ENCODE data around the gene FRAS1. TPM values are rescaled to one million over a fixed set of nuclear protein-coding genes. Genes with fewer than 3 reads are reported as not detected.

FRAS1 gene
- polyA plus RNA-seq, 2 of the 4 experiments (the other 2 are of a cell fraction), result 2.3 to 5.8 TPM

GRCh38 chr4:78308517-78308916 is 251.4 kb downstream of the FRAS1 start:
- DNase-seq (ENCODE audit: low read depth in 1 of 2, low spot score in 1 of 2), result no peak
- 59% methylated on average over 4 of the region's 4 CpGs for WGBS (ENCODE audit: missing lambda C conversion rate)

GRCh38 chr4:78309352-78309751 is 252.2 kb downstream of the FRAS1 start:
- Histone ChIP-seq H3K4me1 (no peaks in the 10 kb centered on the region), H3K27ac (no peak overlapping the region), H3K4me2 (no peak overlapping the region), H3K9me3 (no peaks in the 10 kb centered on the region), H3K4me3 (no peak overlapping the region)
- 92% methylated on average over 2 of the region's 2 CpGs for WGBS (ENCODE audit: missing lambda C conversion rate)
- ATAC-seq (no peak), FAIRE-seq (no peak), DNase-seq (ENCODE audit: low read depth in 1 of 2, low spot score in 1 of 2) (no peak)
- TF ChIP-seq HMGXB4 (CRISPR knock-in tag; IDR thresholded peaks at IDR 0.05; ENCODE audit: borderline replicate concordance) (no peak), REST (IDR thresholded peaks at IDR 0.05) (no peak), HES2 (IDR thresholded peaks at IDR 0.05) (no peak), MAFK (IDR thresholded peaks at IDR 0.05; ENCODE audit: partially characterized antibody) (no peak), ZC3H11A (IDR thresholded peaks at IDR 0.05) (no peak), BHLHE40 (IDR thresholded peaks at IDR 0.05; ENCODE audit: low read depth, low read length) (no peak), E2F6 (IDR thresholded peaks at IDR 0.05; ENCODE audit: borderline replicate concordance, low read depth) (no peak), FOXS1 (CRISPR knock-in tag; IDR thresholded peaks at IDR 0.05) (no peak), KDM1A (IDR thresholded peaks at IDR 0.05; ENCODE audit: low read depth) (no peak), SREBF2 (IDR thresholded peaks at IDR 0.05) (no peak), PHF8 (IDR thresholded peaks at IDR 0.05; ENCODE audit: borderline replicate concordance, low read depth) (no peak), NFE2L2 (conservative IDR thresholded peaks at IDR 0.05; ENCODE audit: low read length) (no peak), EHMT2 (IDR thresholded peaks at IDR 0.05; ENCODE audit: low read depth) (no peak), KDM5A (IDR thresholded peaks at IDR 0.05) (no peak), ZSCAN20 (CRISPR knock-in tag; IDR thresholded peaks at IDR 0.05) (no peak)
- ChIA-PET POLR2A (no interaction called here), CTCF (interaction anchor here (1.4 kb wide), 1 partner anchor 209 kb away, joined by 4 read pairs; no protein-coding TSS in a partner anchor)

More at GRCh38 chr4:78308517-78308916, 251.4 kb downstream of the FRAS1 start:
- H3K4me3 ChIP-seq, result no peak overlapping the region
- FAIRE-seq (no peak), ATAC-seq (no peak)
- TF ChIP-seq MAFK (IDR thresholded peaks at IDR 0.05; ENCODE audit: partially characterized antibody), result no peak
- no peak for TF ChIP-seq GATA3 (IDR thresholded peaks at IDR 0.05; ENCODE audit: borderline replicate concordance)
- no peak for TF ChIP-seq ATOH8 (CRISPR knock-in tag; IDR thresholded peaks at IDR 0.05; ENCODE audit: low read depth)
- no peak for TF ChIP-seq HEYL (CRISPR knock-in tag; IDR thresholded peaks at IDR 0.05)
- no peak for TF ChIP-seq MYC (IDR thresholded peaks at IDR 0.05; ENCODE audit: borderline replicate concordance, low read length)
- TF ChIP-seq NR3C1 (IDR thresholded peaks at IDR 0.05), result no peak
- TF ChIP-seq USF2 (IDR thresholded peaks at IDR 0.05), result no peak
- no peak for TF ChIP-seq CBX8 (IDR thresholded peaks at IDR 0.05)
- TF ChIP-seq HDAC2 (IDR thresholded peaks at IDR 0.05), result no peak
- TF ChIP-seq KDM5A (IDR thresholded peaks at IDR 0.05), result no peak
- no peak for TF ChIP-seq NPAS2 (CRISPR knock-in tag; IDR thresholded peaks at IDR 0.05; ENCODE audit: borderline replicate concordance)
- no peak for TF ChIP-seq PHF8 (IDR thresholded peaks at IDR 0.05; ENCODE audit: borderline replicate concordance, low read depth)
- TF ChIP-seq CHD2 (IDR thresholded peaks at IDR 0.05; ENCODE audit: low read length, partially characterized antibody), result no peak
- TF ChIP-seq RAD21 (conservative IDR thresholded peaks at IDR 0.05 in 1 of 2, IDR thresholded peaks at IDR 0.05 in 1 of 2), result no peak
- no peak for TF ChIP-seq RNF2 (IDR thresholded peaks at IDR 0.05; ENCODE audit: borderline replicate concordance, low read depth)
- H3K4me2 ChIP-seq, result no peak overlapping the region
- ChIA-PET POLR2A (no interaction called here), CTCF (interaction anchor here (0.6 kb wide), 2 partner anchors 20 to 494 kb away, joined by 3 to 4 read pairs; no protein-coding TSS in a partner anchor)
- H3K9me3 ChIP-seq, result no peaks in the 10 kb centered on the region
- H3K4me1 ChIP-seq, result no peaks in the 10 kb centered on the region
- H3K27ac ChIP-seq, result no peak overlapping the region
